Smooth muscle cell (in vitro differentiated cells): ENCODE measurements around the gene DCAF17. TPM values are rescaled to one million over a fixed set of nuclear protein-coding genes. Genes with fewer than 3 reads are reported as not detected.

Experiments
- DNase-seq: peaks from one replicate; lab custom pipeline; 2025; ENCODE audit not compliant: unreplicated experiment; lab: John Stamatoyannopoulos, UW
- H2AFZ ChIP-seq: fragments of 200-600 bp; sonication (generic); 2 replicates; pipeline ENCODE4 v1.6.0; 2016; ENCODE audit warnings: antibody characterized with exemption, low read depth, mild to moderate bottlenecking
- H3F3A ChIP-seq: fragments of 200-600 bp; sonication (generic); 2 replicates; pipeline ENCODE4 v1.6.0; 2017; ENCODE audit warnings: antibody characterized with exemption, low read depth
- H3K27ac ChIP-seq: fragments of 200-600 bp; sonication (generic); 2 replicates; pipeline ENCODE4 v1.5.1; 2016; ENCODE audit warnings: low read depth, mild to moderate bottlenecking
- H3K27me3 ChIP-seq: fragments of 200-600 bp; sonication (generic); 2 replicates; pipeline ENCODE4 v1.6.1; 2016; ENCODE audit warnings: low read depth, mild to moderate bottlenecking
- H3K36me3 ChIP-seq: fragments of 200-600 bp; sonication (generic); 2 replicates; pipeline ENCODE4 v1.5.1; 2016; ENCODE audit warnings: low read depth
- H3K4me1 ChIP-seq: fragments of 200-600 bp; sonication (generic); 2 replicates; pipeline ENCODE4 v1.5.1; 2016; ENCODE audit warnings: low read depth
- H3K4me2 ChIP-seq: fragments of 200-600 bp; sonication (generic); 2 replicates; pipeline ENCODE4 v1.6.0; 2016; ENCODE audit warnings: mild to moderate bottlenecking
- H3K4me3 ChIP-seq: fragments of 200-600 bp; sonication (generic); 2 replicates; pipeline ENCODE4 v1.5.1; 2016; ENCODE audit warnings: mild to moderate bottlenecking
- H3K79me2 ChIP-seq: fragments of 200-600 bp; sonication (generic); 2 replicates; pipeline ENCODE4 v1.6.0; 2016; ENCODE audit warnings: low read depth, mild to moderate bottlenecking
- H3K9ac ChIP-seq: fragments of 200-600 bp; sonication (generic); 2 replicates; pipeline ENCODE4 v1.6.0; 2016; ENCODE audit warnings: low read depth
- H3K9me3 ChIP-seq: fragments of 200-600 bp; sonication (generic); replicated peaks from 2 replicates; pipeline ENCODE4 v1.5.1; 2016; ENCODE audit warnings: low read depth
- H4K20me1 ChIP-seq: fragments of 200-600 bp; sonication (generic); 2 replicates; pipeline ENCODE4 v1.6.0; 2016; ENCODE audit warnings: low read depth
- WGBS: methylation state at CpG from one replicate; pipeline ENCODE4 v1.1.7; 2016; ENCODE audit warnings: low lambda C conversion rate; 5-methylcytosine and 5-hydroxymethylcytosine counted together
- polyA plus RNA-seq: library from polyadenylated mRNA; unstranded; fragments of >200 nt; fragmentation: Nextera tagmentation; extraction: Ambion mirVana; gene quantifications from 2 replicates; pipeline ENCODE4 v1.2.1, GENCODE V29; 2016
- total RNA-seq: library from RNA; depleted of rRNA; stranded (reverse); fragments of >200 nt; gene quantifications from 2 replicates; pipeline ENCODE4 v1.2.3, GENCODE V29; 2014
- TF ChIP-seq, protein P1 (sequence below): fragments of 200-600 bp; sonication (generic); IDR thresholded peaks from 2 replicates; pipeline ENCODE4 v1.5.1; 2017; ENCODE audit warnings: borderline replicate concordance, mild to moderate bottlenecking, antibody characterized with exemption; ENCODE audit not compliant: insufficient read depth, poor library complexity, severe bottlenecking

DCAF17 gene
- total and polyA plus RNA-seq, 2 experiments from 2014 or later, result 4.3 to 17.2 TPM

DNA sequence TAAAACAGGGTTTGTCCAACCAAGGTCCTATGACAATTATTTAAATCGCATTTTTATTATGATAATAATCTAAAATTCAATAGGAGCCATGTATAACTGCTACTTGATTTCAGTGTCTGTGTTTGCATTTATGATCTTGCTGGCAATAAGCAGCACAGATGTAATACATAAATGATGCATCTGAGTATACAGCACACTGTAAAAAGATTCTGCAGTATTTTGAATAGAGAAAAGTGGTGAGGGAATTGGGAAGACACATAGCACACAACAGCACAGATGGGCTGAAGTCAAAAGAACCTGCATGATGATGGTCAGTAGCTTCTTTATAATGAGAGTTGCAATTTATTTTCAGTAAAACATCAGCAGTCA, 26.4 kb upstream of the DCAF17 start:
- no peak overlapping the region for H3K4me3 ChIP-seq
- no peaks in the 10 kb centered on the region for H3K9me3 ChIP-seq
- H3K27me3 ChIP-seq, result no peaks in the 10 kb centered on the region
- no peaks in the 10 kb centered on the region for H4K20me1 ChIP-seq
- H2AFZ ChIP-seq, result no peak overlapping the region
- no peak for DNase-seq
- no peak overlapping the region for H3K4me2 ChIP-seq
- no peaks in the 10 kb centered on the region for H3K79me2 ChIP-seq
- no peaks in the 10 kb centered on the region for H3F3A ChIP-seq
- peaks cover 16% of the 10 kb centered on the region for H3K4me1 ChIP-seq
- 94% methylated on average over 1 of the region's 1 CpG for WGBS
- TF ChIP-seq, protein P1, sequence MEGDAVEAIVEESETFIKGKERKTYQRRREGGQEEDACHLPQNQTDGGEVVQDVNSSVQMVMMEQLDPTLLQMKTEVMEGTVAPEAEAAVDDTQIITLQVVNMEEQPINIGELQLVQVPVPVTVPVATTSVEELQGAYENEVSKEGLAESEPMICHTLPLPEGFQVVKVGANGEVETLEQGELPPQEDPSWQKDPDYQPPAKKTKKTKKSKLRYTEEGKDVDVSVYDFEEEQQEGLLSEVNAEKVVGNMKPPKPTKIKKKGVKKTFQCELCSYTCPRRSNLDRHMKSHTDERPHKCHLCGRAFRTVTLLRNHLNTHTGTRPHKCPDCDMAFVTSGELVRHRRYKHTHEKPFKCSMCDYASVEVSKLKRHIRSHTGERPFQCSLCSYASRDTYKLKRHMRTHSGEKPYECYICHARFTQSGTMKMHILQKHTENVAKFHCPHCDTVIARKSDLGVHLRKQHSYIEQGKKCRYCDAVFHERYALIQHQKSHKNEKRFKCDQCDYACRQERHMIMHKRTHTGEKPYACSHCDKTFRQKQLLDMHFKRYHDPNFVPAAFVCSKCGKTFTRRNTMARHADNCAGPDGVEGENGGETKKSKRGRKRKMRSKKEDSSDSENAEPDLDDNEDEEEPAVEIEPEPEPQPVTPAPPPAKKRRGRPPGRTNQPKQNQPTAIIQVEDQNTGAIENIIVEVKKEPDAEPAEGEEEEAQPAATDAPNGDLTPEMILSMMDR, result no peak
- H3K9ac ChIP-seq, result no peak overlapping the region
- H3K36me3 ChIP-seq, result no peaks in the 10 kb centered on the region
- H3K27ac ChIP-seq, result no peak overlapping the region

DNA sequence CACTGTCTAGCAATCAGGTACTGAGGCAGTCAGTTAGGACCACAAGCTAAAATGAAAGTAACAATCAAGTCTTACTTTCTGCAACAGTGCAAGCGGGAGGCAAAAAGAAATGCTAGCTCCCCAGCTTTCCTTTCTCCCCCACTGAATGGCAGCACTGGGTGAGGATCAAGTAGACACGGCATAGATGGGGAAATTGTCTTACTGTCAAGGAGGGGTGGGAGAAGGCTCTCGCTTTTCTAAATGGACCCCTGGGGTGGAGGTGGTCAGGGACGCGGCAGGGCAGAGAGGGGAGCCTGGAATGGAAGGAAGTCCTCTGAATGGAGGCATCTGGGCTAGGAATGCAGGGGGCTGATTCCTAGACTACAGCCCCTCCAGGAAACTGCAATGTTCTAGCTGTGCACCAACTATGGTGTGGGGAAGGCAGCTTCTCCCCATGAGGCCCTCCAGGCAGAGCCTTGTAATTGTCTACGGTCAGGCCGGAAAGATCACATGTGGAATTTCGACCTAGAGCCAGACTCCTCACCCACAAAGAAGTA, 24.5 kb upstream of the DCAF17 start:
- no peak overlapping the region for H2AFZ ChIP-seq
- no peaks in the 10 kb centered on the region for H4K20me1 ChIP-seq
- no peak overlapping the region for H3K4me3 ChIP-seq
- peak overlapping the region; percentile 60 for H3K4me2 ChIP-seq
- no peaks in the 10 kb centered on the region for H3F3A ChIP-seq
- DNase-seq, result no peak
- 43% methylated on average over 8 of the region's 8 CpGs for WGBS
- peaks cover 16% of the 10 kb centered on the region for H3K4me1 ChIP-seq
- H3K9ac ChIP-seq, result no peak overlapping the region
- H3K27me3 ChIP-seq, result no peaks in the 10 kb centered on the region
- peak overlapping the region; percentile 42 for H3K27ac ChIP-seq
- peaks cover 10% of the 10 kb centered on the region for H3K79me2 ChIP-seq
- H3K9me3 ChIP-seq, result no peaks in the 10 kb centered on the region
- H3K36me3 ChIP-seq, result no peaks in the 10 kb centered on the region
- TF ChIP-seq, protein P1, result no peak

DNA sequence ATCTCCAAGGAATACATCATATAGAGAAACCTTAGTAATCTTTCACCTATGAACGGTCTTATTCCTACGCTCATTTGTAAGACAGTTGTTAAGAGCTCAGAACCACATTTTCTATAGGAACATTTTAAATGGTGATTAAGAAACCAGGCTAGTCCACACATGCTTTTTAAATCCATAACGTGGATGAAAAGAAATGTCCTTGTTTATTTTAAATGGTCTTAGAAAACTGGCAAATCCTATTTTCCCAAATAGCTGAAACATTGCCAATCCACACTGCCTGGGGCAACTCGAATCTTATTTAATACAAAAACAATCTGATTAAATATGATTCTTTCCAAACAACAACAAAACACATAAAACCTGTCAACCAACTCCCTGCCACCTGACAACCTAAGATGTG, 23.9 kb upstream of the DCAF17 start:
- Histone ChIP-seq H3K27ac (peak overlapping the region; percentile 42), H3K79me2 (peaks cover 16% of the 10 kb centered on the region), H3K27me3 (no peaks in the 10 kb centered on the region), H3K9ac (peak overlapping the region; percentile 1), H3K4me1 (peaks cover 16% of the 10 kb centered on the region), H3F3A (no peaks in the 10 kb centered on the region), H4K20me1 (no peaks in the 10 kb centered on the region), H3K4me2 (peak overlapping the region; percentile 60), H3K9me3 (no peaks in the 10 kb centered on the region), H2AFZ (no peak overlapping the region), H3K4me3 (no peak overlapping the region), H3K36me3 (no peaks in the 10 kb centered on the region)
- WGBS, result 58% methylated on average over 4 of the region's 4 CpGs
- no peak for DNase-seq
- TF ChIP-seq, protein P1, result no peak

DNA sequence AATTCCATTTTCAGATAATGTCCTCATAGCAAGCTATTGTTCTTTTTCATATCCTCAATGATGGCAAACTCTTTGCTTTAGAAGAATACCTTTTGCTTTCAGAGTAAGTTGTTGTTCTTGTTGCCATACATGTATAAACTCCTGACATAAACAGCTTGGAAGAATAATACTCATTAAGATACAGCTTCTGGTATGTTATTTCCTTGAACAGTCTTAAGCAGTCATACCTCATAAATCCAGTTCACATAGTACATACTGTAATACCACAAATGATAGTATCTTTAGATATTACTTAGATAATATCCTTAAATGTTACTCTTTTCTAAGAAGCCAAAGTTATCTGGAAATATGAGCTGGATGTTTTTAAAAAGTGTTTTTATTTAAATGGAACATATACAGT, 23.4 kb upstream of the DCAF17 start:
- Histone ChIP-seq H3K4me1 (peaks cover 16% of the 10 kb centered on the region), H3F3A (no peaks in the 10 kb centered on the region), H3K4me2 (peak overlapping the region; percentile 60), H3K9me3 (no peaks in the 10 kb centered on the region), H3K4me3 (no peak overlapping the region), H4K20me1 (no peaks in the 10 kb centered on the region), H3K27me3 (no peaks in the 10 kb centered on the region), H3K79me2 (peaks cover 16% of the 10 kb centered on the region), H3K9ac (peak overlapping the region; percentile 1), H3K27ac (peak overlapping the region; percentile 42), H2AFZ (no peak overlapping the region), H3K36me3 (no peaks in the 10 kb centered on the region)
- TF ChIP-seq, protein P1, result no peak
- no peak for DNase-seq
